Measurements from ENCODE around the gene NAA30.
"Not testable (repeated sequence)": the region's sequence is repeated elsewhere in the genome, so short reads cannot be mapped to it uniquely, and the experiment has no call there.

The NAA30 gene

DNA sequence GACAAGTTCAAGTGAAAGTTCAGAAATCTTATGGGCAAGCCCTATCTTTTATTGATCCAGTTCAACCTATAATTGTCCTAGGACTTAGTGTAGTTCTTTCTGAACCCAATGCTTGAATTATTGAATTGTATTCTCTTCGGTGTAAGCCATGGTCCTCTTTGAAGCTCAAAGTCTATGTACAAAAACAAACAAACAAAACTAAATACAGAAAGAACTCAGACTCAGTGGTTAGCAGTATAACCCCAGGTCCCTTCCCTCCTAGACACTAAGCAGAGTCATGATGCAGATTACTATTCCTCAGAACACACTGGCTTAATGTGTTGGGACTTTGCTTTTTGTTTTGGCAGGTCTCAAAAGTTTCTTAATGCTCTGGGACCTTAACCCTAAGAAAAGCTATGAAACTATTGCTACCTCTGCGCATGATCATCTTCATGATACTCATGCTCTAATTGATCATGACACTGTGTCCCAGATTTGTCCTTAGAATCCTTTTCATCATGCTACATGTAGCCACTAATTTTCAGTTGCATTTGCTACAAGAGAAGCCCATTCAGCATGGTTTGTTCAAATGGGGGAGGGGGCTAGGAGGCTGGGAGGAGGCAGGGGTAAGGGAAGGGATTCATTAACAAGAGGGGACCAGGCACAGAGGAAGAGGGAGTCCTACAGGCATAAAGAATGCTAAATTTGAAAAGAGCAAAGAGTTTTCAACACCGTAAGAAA lies 35.1 kb upstream of the NAA30 start:
- no peak overlapping the region for H3K4me3 ChIP-seq (replicated peaks; ENCODE audit: low read depth, low read length)
- H3K27me3 ChIP-seq (replicated peaks; ENCODE audit: control insufficient read depth, insufficient read depth, low read length): no peaks in the 10 kb centered on the region
- no peaks in the 10 kb centered on the region for H3K36me3 ChIP-seq (ENCODE audit: control insufficient read depth, insufficient read depth, low read length)
- DNase-seq (ENCODE audit: extremely low read depth, insufficient read length): no peak
- TF ChIP-seq, protein P1, sequence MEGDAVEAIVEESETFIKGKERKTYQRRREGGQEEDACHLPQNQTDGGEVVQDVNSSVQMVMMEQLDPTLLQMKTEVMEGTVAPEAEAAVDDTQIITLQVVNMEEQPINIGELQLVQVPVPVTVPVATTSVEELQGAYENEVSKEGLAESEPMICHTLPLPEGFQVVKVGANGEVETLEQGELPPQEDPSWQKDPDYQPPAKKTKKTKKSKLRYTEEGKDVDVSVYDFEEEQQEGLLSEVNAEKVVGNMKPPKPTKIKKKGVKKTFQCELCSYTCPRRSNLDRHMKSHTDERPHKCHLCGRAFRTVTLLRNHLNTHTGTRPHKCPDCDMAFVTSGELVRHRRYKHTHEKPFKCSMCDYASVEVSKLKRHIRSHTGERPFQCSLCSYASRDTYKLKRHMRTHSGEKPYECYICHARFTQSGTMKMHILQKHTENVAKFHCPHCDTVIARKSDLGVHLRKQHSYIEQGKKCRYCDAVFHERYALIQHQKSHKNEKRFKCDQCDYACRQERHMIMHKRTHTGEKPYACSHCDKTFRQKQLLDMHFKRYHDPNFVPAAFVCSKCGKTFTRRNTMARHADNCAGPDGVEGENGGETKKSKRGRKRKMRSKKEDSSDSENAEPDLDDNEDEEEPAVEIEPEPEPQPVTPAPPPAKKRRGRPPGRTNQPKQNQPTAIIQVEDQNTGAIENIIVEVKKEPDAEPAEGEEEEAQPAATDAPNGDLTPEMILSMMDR (IDR thresholded peaks at IDR 0.05; ENCODE audit: insufficient read depth, low read length, poor library complexity, severe bottlenecking): no peak

DNA sequence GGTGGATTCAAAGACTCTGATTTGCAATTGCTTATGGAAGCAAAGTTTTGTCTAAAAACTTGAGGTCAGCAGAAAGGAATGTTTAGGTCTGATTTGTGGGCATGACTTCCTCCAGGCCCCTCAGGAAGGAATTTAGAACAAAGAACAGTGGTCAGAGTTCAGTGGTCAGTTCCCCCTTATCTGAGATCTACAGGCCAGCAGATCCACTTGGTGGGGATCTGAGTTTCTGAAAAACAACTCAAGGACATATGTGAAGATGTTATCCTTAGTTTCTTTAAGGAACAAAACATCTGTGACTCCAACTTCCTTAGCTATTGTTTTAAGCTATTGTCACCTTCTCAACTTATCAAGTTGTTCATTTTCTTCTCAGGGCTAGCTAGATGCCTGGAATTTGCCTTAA lies 28.0 kb upstream of the NAA30 start:
- TF ChIP-seq, protein P1 (IDR thresholded peaks at IDR 0.05; ENCODE audit: insufficient read depth, low read length, poor library complexity, severe bottlenecking): no peak
- no peak overlapping the region for H3K4me3 ChIP-seq (replicated peaks; ENCODE audit: low read depth, low read length)
- no peak for DNase-seq (ENCODE audit: extremely low read depth, insufficient read length)
- H3K27me3 ChIP-seq (replicated peaks; ENCODE audit: control insufficient read depth, insufficient read depth, low read length): no peaks in the 10 kb centered on the region; the same call in 1 of the 2 replicates
- no peaks in the 10 kb centered on the region for H3K36me3 ChIP-seq (ENCODE audit: control insufficient read depth, insufficient read depth, low read length)

DNA sequence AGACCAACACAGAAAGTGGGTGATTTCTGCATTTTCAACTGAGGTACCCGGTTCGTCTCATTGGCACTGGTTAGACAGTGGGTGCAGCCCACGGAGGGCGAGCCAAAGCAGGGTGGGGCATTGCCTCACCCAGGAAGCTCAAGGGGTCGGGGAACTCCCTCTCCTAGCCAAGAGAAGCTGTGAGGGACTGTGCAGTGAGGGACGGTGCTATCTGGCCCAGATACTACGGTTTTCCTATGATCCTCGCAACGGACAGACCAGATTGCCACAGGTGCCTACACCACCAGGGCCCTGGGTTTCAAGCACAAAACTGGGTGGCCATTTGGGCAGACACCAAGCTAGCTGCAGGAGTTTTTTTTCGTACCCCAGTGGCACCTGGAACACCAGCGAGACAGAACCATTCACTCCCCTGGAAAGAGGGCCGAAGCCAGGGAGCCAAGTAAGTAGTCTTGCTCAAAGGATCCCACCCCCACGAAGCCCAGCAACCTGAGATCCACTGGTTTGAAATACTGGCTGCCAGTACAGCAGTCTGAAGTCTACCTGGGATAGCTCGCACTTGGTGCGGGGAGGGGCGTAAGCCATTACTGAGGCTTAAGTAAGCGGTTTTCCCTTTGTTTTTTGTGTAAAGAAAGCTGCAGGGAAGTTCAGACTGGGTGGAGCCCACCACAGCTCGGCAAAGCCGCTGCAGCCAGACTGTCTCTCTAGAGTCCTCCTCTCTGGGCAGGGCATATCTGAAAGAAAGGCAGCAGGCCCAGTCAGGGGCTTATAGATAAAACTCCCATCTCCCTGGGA lies 25.5 kb upstream of the NAA30 start:
- Histone ChIP-seq H3K4me3 (replicated peaks; ENCODE audit: low read depth, low read length) (no peak overlapping the region), H3K36me3 (ENCODE audit: control insufficient read depth, insufficient read depth, low read length) (no peaks in the 10 kb centered on the region), H3K27me3 (replicated peaks; ENCODE audit: control insufficient read depth, insufficient read depth, low read length) (no peaks in the 10 kb centered on the region; the same call in 1 of the 2 replicates)
- DNase-seq (ENCODE audit: extremely low read depth, insufficient read length): no peak
- TF ChIP-seq, protein P1 (IDR thresholded peaks at IDR 0.05; ENCODE audit: insufficient read depth, low read length, poor library complexity, severe bottlenecking): no peak

DNA sequence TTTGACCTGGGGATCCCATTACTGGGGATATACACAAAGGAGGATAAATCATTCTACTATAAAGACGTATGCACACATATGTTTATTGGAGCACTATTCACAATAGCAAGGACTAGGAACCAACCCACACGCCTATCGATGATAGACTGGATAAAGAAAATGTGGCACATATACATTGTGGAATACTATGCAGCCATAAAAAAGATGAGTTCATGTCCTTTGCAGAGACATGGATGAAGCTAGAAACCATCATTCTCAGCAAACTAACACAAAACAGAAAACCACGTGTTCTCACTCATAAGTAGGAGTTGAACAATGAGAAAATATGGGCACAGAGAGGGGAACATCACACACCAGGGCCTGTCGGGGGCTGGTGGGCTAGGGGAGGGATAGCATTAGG lies 20.2 kb upstream of the NAA30 start:
- not testable (repeated sequence) for DNase-seq (ENCODE audit: extremely low read depth, insufficient read length); H3K4me3 ChIP-seq (replicated peaks; ENCODE audit: low read depth, low read length); H3K27me3 ChIP-seq (replicated peaks; ENCODE audit: control insufficient read depth, insufficient read depth, low read length); H3K36me3 ChIP-seq (ENCODE audit: control insufficient read depth, insufficient read depth, low read length)

DNA sequence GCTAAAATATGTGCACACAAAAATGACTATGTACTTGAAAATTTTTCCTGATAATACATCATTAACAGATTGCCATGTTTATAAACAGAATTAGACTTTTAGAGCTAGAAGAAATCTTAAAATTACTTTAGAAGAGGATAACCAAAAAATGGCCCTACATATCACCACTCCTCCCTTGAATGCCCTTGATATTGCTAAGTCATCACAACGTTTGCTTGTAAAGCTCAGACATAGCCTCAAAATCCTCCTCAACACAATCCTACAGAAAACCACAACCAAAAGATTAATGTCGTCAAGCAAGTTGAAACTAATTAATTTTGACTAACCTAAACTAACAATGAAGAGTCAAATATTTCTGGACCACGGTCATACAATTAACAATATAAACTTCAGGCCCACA lies 19.4 kb upstream of the NAA30 start:
- H3K27me3 ChIP-seq (replicated peaks; ENCODE audit: control insufficient read depth, insufficient read depth, low read length): no peaks in the 10 kb centered on the region; the same call in 1 of the 2 replicates
- H3K36me3 ChIP-seq (ENCODE audit: control insufficient read depth, insufficient read depth, low read length): no peaks in the 10 kb centered on the region
- TF ChIP-seq, protein P1 (IDR thresholded peaks at IDR 0.05; ENCODE audit: insufficient read depth, low read length, poor library complexity, severe bottlenecking): no peak
- no peak overlapping the region for H3K4me3 ChIP-seq (replicated peaks; ENCODE audit: low read depth, low read length)
- DNase-seq (ENCODE audit: extremely low read depth, insufficient read length): no peak

DNA sequence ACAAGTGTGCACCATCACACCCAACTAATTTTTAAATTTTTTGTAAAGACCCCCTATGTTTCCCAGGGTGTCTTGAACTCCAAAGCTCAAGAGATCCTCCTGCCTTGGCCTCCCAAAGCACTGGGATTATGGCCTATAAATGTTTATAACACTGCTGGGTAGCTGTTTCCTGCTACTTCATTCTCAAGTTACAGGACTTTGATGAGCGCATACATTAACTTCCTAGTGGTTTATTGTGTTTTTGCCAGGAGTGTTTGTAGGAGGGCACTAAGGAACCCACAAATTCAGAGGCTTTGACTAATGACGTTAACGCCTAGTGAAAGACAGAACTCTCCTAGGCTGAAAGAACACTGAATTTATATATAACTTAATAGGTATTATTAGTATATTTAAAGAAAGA lies 15.2 kb upstream of the NAA30 start:
- Histone ChIP-seq H3K4me3 (replicated peaks; ENCODE audit: low read depth, low read length) (no peak overlapping the region), H3K27me3 (replicated peaks; ENCODE audit: control insufficient read depth, insufficient read depth, low read length) (no peaks in the 10 kb centered on the region), H3K36me3 (ENCODE audit: control insufficient read depth, insufficient read depth, low read length) (no peaks in the 10 kb centered on the region)
- DNase-seq (ENCODE audit: extremely low read depth, insufficient read length): no peak
- TF ChIP-seq, protein P1 (IDR thresholded peaks at IDR 0.05; ENCODE audit: insufficient read depth, low read length, poor library complexity, severe bottlenecking): no peak
